K562 (cell line): ENCODE results near the gene MT1M. TPM values are rescaled to one million over a fixed set of nuclear protein-coding genes. Genes with fewer than 3 reads are reported as not detected.

Source experiments
- ATAC-seq: fragments of 200-7000 bp; cut with Tn5 transposase; 3 replicates; pipeline ENCODE4 v1.9.1; 2020; ENCODE audit warnings: moderate library complexity
- BruUV-seq: library from RNA; stranded (reverse); fragments of 400-500 nt; replicated peaks from 2 replicates; lab custom pipeline; 2021; lab: Mats Ljungman, UMichigan
- CTCF ChIA-PET: fragments of 300-600 bp; formaldehyde crosslinking; extraction: SDS; loops from one replicate; lab custom pipeline; 2021; ENCODE audit warnings: low intra/inter-chr PET ratio; lab: Yijun Ruan, JAX
- POLR2A ChIA-PET: fragments of 300-600, 350-650 bp; sonication (Branson Sonifier 250); formaldehyde crosslinking; extraction: SDS; loops from one replicate; lab custom pipeline; 2021; ENCODE audit warnings: antibody characterized with exemption, inconsistent platforms; lab: Yijun Ruan, JAX
- DNase-seq, 4 experiments: peaks; one replicate each; pipeline versions ENCODE4 v3.0.0 to v3.0.0-alpha.2; 2011 to 2018; ENCODE audit warnings: low spot score in 3 of 4, mixed read lengths in 3 of 4; ENCODE audit errors: extremely low read depth in 1 of 4
- FAIRE-seq: peaks from 2 replicates; lab custom pipeline; 2011; peaks lifted over from hg19 to GRCh38; lab: Jason Lieb, UNC
- H2AFZ ChIP-seq: 2 replicates; pipeline ENCODE4 v1.6.0; 2011; ENCODE audit warnings: low read depth, low read length, control low read depth, inconsistent platforms
- H3K27ac ChIP-seq: fragments of 200-600 bp; 3 replicates; pipeline ENCODE4 v1.8.0; 2011; ENCODE audit warnings: low read depth, mild to moderate bottlenecking, control low read depth, inconsistent platforms, low read length, moderate library complexity, mixed read lengths; ENCODE audit errors: extremely low read depth
- H3K27me3 ChIP-seq, 2 experiments: fragments of 300-600 bp in 1 of 2; 2 replicates in 1 of 2; 3 replicates in 1 of 2; pipeline versions ENCODE4 v1.6.0 to v1.8.0; 2011; ENCODE audit warnings: inconsistent platforms in 2 of 2, low read length in 2 of 2, mild to moderate bottlenecking in 1 of 2, mixed read lengths in 1 of 2, moderate library complexity in 1 of 2; ENCODE audit not compliant: control insufficient read depth in 2 of 2, insufficient read depth in 2 of 2
- H3K36me3 ChIP-seq: fragments of 300-600 bp; 3 replicates; pipeline ENCODE4 v1.8.0; 2011; ENCODE audit warnings: mild to moderate bottlenecking, low read length, inconsistent platforms; ENCODE audit not compliant: control insufficient read depth, insufficient read depth
- H3K4me1 ChIP-seq, 2 experiments: fragments of 200-600 bp in 1 of 2; replicated peaks in 1 of 2; 2 replicates in 1 of 2; 3 replicates in 1 of 2; pipeline versions ENCODE4 v1.5.1 to v1.8.0; 2011; ENCODE audit warnings: inconsistent platforms in 2 of 2, low read length in 2 of 2, mild to moderate bottlenecking in 1 of 2, mixed read lengths in 1 of 2, moderate library complexity in 1 of 2; ENCODE audit not compliant: control insufficient read depth in 2 of 2, insufficient read depth in 2 of 2
- H3K4me2 ChIP-seq: 2 replicates; pipeline ENCODE4 v1.6.1; 2011; ENCODE audit warnings: low read length, control low read depth, inconsistent platforms, mixed read lengths; ENCODE audit not compliant: insufficient read depth
- H3K4me3 ChIP-seq: fragments of 200-600 bp; sonication (generic), shearing (Covaris generic); 2 replicates; pipeline ENCODE4 v1.5.1; 2016; ENCODE audit warnings: control low read depth, inconsistent platforms
- H3K79me2 ChIP-seq: fragments of 200-600 bp; 3 replicates; pipeline ENCODE4 v1.8.0; 2011; ENCODE audit warnings: low read length, inconsistent platforms; ENCODE audit not compliant: control insufficient read depth, insufficient read depth
- H3K9ac ChIP-seq, 2 experiments: 2 replicates each; pipeline versions ENCODE4 v1.6.0 to v1.6.1; 2011; ENCODE audit warnings: low read depth in 2 of 2, low read length in 2 of 2, control low read depth in 1 of 2, inconsistent platforms in 1 of 2, mild to moderate bottlenecking in 1 of 2, mixed read lengths in 1 of 2; ENCODE audit not compliant: insufficient read depth in 1 of 2
- H3K9me1 ChIP-seq: one replicate; pipeline ENCODE4 v1.6.0; 2011; ENCODE audit warnings: inconsistent platforms, mild to moderate bottlenecking, low read length, moderate library complexity; ENCODE audit not compliant: control insufficient read depth, insufficient read depth
- H3K9me3 ChIP-seq: replicated peaks from 2 replicates; pipeline ENCODE4 v1.5.1; 2011; ENCODE audit warnings: low read depth, low read length, inconsistent platforms; ENCODE audit not compliant: control insufficient read depth, insufficient read depth
- H4K20me1 ChIP-seq: replicated peaks from 2 replicates; pipeline ENCODE4 v1.6.1; 2011; ENCODE audit warnings: low read length, inconsistent platforms, mixed read lengths; ENCODE audit not compliant: control insufficient read depth, insufficient read depth
- CEBPG ChIP-seq, 3 experiments: fragments of 200-800 bp in 1 of 3; sonication (Bioruptor generic) in 1 of 3; sonication (generic) in 1 of 3; formaldehyde crosslinking in 1 of 3; IDR thresholded peaks in 2 of 3; conservative IDR thresholded peaks in 1 of 3; 2 replicates each; pipeline versions ENCODE4 v1.6.1 to v1.8.0; 2016 to 2022; ENCODE audit warnings: missing compliant biosample characterization in 2 of 3, missing genetic modification characterization in 2 of 3, mild to moderate bottlenecking in 1 of 3, missing genetic modification reagents in 1 of 3
- CREBBP ChIP-seq: IDR thresholded peaks from one replicate; pipeline ENCODE4 v1.6.1; 2012; ENCODE audit warnings: low read depth, mild to moderate bottlenecking, control low read depth, inconsistent platforms, low read length
- EP400 ChIP-seq: fragments of 450-650 bp; IDR thresholded peaks from 2 replicates; pipeline ENCODE4 v1.6.1; 2017; ENCODE audit warnings: antibody characterized with exemption, mild to moderate bottlenecking, moderate library complexity
- ETV1 ChIP-seq: fragments of 450-650 bp; conservative IDR thresholded peaks from 2 replicates; pipeline ENCODE4 v1.6.1; 2016; ENCODE audit warnings: missing genetic modification characterization, control low read depth, low read depth, missing compliant biosample characterization
- JUN ChIP-seq, 2 experiments: sonication (generic) in 1 of 2; formaldehyde crosslinking in 1 of 2; IDR thresholded peaks; 2 replicates each; pipeline versions ENCODE4 v1.6.1 to v1.8.0; 2012 to 2022; ENCODE audit warnings: borderline replicate concordance in 2 of 2, mild to moderate bottlenecking in 2 of 2, improper control_type of control experiment in 1 of 2, low read depth in 1 of 2, low read length in 1 of 2, missing genetic modification reagents in 1 of 2
- POLR2A ChIP-seq: fragments of 450-650 bp; conservative IDR thresholded peaks from 2 replicates; pipeline ENCODE4 v1.6.1; 2016
- SMC3 ChIP-seq: conservative IDR thresholded peaks from 2 replicates; pipeline ENCODE4 v1.6.1; 2011; ENCODE audit warnings: low read depth, low read length, improper control_type of control experiment; ENCODE audit not compliant: insufficient read depth
- TRIM28 ChIP-seq: fragments of 450-650 bp; IDR thresholded peaks from 2 replicates; pipeline ENCODE4 v1.6.1; 2017
- ZNF707 ChIP-seq: fragments of 250-450 bp; sonication (Bioruptor Pico); conservative IDR thresholded peaks from 2 replicates; pipeline ENCODE4 v1.8.0; 2022; ENCODE audit warnings: inconsistent platforms, mild to moderate bottlenecking, moderate library complexity
- WGBS: fragments of 100-300 bp; shearing (Covaris generic); methylation state at CpG from one replicate; pipeline ENCODE4 v1.1.6; 2016; ENCODE audit warnings: low coverage, mixed read lengths; ENCODE audit not compliant: insufficient coverage; ENCODE audit errors: missing lambda C conversion rate; 5-methylcytosine and 5-hydroxymethylcytosine counted together
- in situ Hi-C: fragments of 300-500 bp; cut with MboI; formaldehyde crosslinking; loops from 4 replicates; pipeline ENCODE4 v1.15.0; 2018; ENCODE audit warnings: inconsistent platforms, mixed read lengths
- intact Hi-C: fragments of 100-400 bp; cut with micrococcal nuclease; formaldehyde crosslinking; loops from 2 replicates; pipeline ENCODE4 v1.14.2; 2022
- polyA plus RNA-seq, 8 experiments: library from polyadenylated mRNA; depleted of rRNA in 4 of 8; stranded (reverse) in 5 of 8; unstranded in 3 of 8; fragments of >200 nt; fragmentation: Nextera tagmentation in 2 of 8; fragmentation: Illumina TruSeq in 1 of 8; extraction: Ambion mirVana in 2 of 8; extraction: Trizol in 1 of 8; gene quantifications; 2 replicates each; pipeline versions ENCODE4 v1.2.1 to v1.2.3, GENCODE V29; 2011 to 2014; ENCODE audit warnings: inconsistent platforms in 1 of 8, missing spikeins in 1 of 8
- total RNA-seq, 7 experiments: library from RNA; depleted of rRNA in 6 of 7; stranded (reverse); fragments of >200 nt in 6 of 7; fragmentation: Illumina TruSeq in 2 of 7; extraction: Trizol in 2 of 7; gene quantifications; 2 replicates each; pipeline versions ENCODE4 v1.2.1 to v1.2.3, GENCODE V29; 2011 to 2021; ENCODE audit warnings: low replicate concordance in 1 of 7
- TF ChIP-seq, protein P1 (sequence below): fragments of 450-650 bp; IDR thresholded peaks from 2 replicates; pipeline ENCODE4 v1.6.1; 2016
- TF ChIP-seq, protein P2 (sequence below): fragments of 450-650 bp; IDR thresholded peaks from 2 replicates; pipeline ENCODE4 v1.6.1; 2016; ENCODE audit warnings: antibody characterized with exemption

MT1M gene
- total and polyA plus RNA-seq, 9 of the 15 experiments (the other 6 are each of a cell fraction or from before 2014, with no cell fraction given) = not detected

DNA sequence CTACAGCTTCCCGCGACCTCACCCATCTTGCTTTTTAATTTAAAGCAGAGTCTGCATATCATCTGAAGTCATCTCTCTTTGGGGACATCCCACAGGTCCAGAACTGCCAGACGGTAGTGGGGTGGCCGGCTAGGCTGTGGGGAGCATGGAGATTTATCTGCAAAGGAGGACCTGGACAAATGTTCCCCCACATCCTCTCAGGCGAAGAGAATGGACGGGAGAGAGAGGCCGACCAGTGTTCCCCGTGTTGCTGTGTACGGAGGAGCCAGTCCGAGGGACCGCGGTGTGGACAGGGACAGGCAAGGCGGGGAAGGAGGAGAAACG lies 665 bp upstream of the MT1M start:
- peaks cover 36 to 70% of the 10 kb centered on the region in 2 experiments; a peak in 4 of 5 replicates for H3K27me3 ChIP-seq
- DNase-seq = no peak
- no peaks in the 10 kb centered on the region for H3K79me2 ChIP-seq
- H3K4me1 ChIP-seq = peaks cover 0 to 15% of the 10 kb centered on the region in 2 experiments; a peak in 2 of 5 replicates
- TF ChIP-seq TRIM28 (no peak), JUN (IDR thresholded peaks at IDR 0.05; ENCODE audit: borderline replicate concordance, low read depth, low read length) (no peak), JUN (CRISPR knock-in tag; IDR thresholded peaks at IDR 0.05; ENCODE audit: borderline replicate concordance) (no peak)
- TF ChIP-seq, all 486 proteins: peak for 0
- Histone ChIP-seq H3K9me3 (no peaks in the 10 kb centered on the region), H3K9me1 (no peaks in the 10 kb centered on the region), H3K4me3 (no peak overlapping the region), H3K9ac (no peak overlapping the region), H4K20me1 (0 out of 2 replicates have a peak, but pooled peaks cover 3% of the 10 kb centered on the region), H2AFZ (no peak overlapping the region), H3K36me3 (no peaks in the 10 kb centered on the region), H3K27ac (no peak overlapping the region), H3K4me2 (no peak overlapping the region)
- 7% methylated on average over 7 of the region's 14 CpGs for WGBS
- no TSS peak for BruUV-seq
- POLR2A ChIA-PET = no interaction called here
- in situ Hi-C loops (no loop called here), intact Hi-C loops (no loop called here)
- no peak for FAIRE-seq
- CTCF ChIA-PET = no interaction called here
- ATAC-seq = no peak

DNA sequence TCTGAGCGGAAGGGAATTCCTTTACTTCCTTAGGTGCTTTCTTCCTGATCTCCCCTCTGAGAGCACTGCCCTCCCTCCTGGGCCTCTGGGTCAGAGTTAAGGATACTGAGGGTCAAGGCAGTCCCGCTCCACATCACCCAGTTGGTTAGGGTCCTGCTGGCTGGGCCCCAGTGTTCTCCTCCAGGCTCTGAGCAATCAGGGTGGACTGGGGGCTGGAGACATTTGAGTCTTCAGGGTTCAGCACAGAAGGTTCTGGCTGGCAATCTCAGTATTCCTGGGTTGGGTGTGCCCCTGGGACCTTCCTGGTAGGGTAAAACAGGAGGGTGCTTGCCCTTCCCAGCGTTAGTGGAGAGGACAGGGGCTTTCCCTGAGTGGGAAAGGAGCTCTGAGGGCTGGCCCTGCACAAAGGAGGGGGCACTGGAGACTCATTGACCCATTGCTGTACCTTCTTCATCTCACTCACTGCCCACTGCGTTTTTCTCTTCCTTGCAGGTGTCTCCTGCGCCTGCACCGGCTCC lies 448 bp downstream of the MT1M start:
- no peak for TF ChIP-seq ZNF707 (CRISPR knock-in tag)
- no peak for TF ChIP-seq SMC3
- no peak for TF ChIP-seq ETV1 (tag)
- TF ChIP-seq CREBBP = no peak
- TF ChIP-seq, protein P1, sequence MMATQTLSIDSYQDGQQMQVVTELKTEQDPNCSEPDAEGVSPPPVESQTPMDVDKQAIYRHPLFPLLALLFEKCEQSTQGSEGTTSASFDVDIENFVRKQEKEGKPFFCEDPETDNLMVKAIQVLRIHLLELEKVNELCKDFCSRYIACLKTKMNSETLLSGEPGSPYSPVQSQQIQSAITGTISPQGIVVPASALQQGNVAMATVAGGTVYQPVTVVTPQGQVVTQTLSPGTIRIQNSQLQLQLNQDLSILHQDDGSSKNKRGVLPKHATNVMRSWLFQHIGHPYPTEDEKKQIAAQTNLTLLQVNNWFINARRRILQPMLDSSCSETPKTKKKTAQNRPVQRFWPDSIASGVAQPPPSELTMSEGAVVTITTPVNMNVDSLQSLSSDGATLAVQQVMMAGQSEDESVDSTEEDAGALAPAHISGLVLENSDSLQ = no peak
- TF ChIP-seq, protein P2, sequence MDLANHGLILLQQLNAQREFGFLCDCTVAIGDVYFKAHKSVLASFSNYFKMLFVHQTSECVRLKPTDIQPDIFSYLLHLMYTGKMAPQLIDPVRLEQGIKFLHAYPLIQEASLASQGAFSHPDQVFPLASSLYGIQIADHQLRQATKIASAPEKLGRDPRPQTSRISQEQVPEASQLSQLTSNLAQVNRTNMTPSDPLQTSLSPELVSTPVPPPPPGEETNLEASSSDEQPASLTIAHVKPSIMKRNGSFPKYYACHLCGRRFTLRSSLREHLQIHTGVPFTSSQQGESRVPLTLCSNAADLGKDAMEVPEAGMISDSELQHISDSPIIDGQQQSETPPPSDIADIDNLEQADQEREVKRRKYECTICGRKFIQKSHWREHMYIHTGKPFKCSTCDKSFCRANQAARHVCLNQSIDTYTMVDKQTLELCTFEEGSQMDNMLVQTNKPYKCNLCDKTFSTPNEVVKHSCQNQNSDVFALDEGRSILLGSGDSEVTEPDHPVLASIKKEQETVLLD = no peak
- no peak for TF ChIP-seq POLR2A
- TF ChIP-seq CEBPG (CRISPR knock-in tag; IDR thresholded peaks at IDR 0.05) = no peak
- no peak for TF ChIP-seq CEBPG (tag; conservative IDR thresholded peaks at IDR 0.05 in 1 of 2, IDR thresholded peaks at IDR 0.05 in 1 of 2)
- TF ChIP-seq EP400 = no peak
- H3K27ac ChIP-seq = no peak overlapping the region
- ChIA-PET POLR2A (no interaction called here), CTCF (no interaction called here)
- H2AFZ ChIP-seq = no peak overlapping the region
- no peaks in the 10 kb centered on the region for H3K9me1 ChIP-seq
- in situ Hi-C loops (no loop called here), intact Hi-C loops (no loop called here)
- H3K9ac ChIP-seq = no peak overlapping the region
- no peaks in the 10 kb centered on the region for H3K79me2 ChIP-seq
- FAIRE-seq = no peak
- H3K36me3 ChIP-seq = no peaks in the 10 kb centered on the region
- 2% methylated on average over 5 of the region's 6 CpGs for whole genome bisulfite sequencing
- 0 out of 2 replicates have a peak, but pooled peaks cover 6% of the 10 kb centered on the region for H4K20me1 ChIP-seq
- H3K27me3 ChIP-seq = peaks cover 44 to 75% of the 10 kb centered on the region in 2 experiments
- no peak overlapping the region for H3K4me3 ChIP-seq
- no peak overlapping the region for H3K4me2 ChIP-seq
- H3K4me1 ChIP-seq = peaks cover 0 to 15% of the 10 kb centered on the region in 2 experiments; a peak in 2 of 5 replicates
- H3K9me3 ChIP-seq = no peaks in the 10 kb centered on the region
- no peak for DNase-seq
- ATAC-seq = no peak
- BruUV-seq = no TSS peak
